ENCODE data around the gene GCGR. TPM values are rescaled to one million over a fixed set of nuclear protein-coding genes. Genes with fewer than 3 reads are reported as not detected.

GCGR gene
- total RNA-seq, result not detected in 2 replicates
- long read RNA-seq, result 0 reads

GRCh38 chr17:81803728-81804558 is at the start of gene GCGR:
TSS of gene GCGR (plus strand) at chr17:81804150. CDS start at chr17:81809019, 4,869 bp downstream.
- no peaks in the 10 kb centered on the region for H3K4me1 Mint-ChIP-seq
- peaks cover 87% of the 10 kb centered on the region for H3K27me3 Mint-ChIP-seq (ENCODE audit: low read depth)
- TF ChIP-seq, protein P1, sequence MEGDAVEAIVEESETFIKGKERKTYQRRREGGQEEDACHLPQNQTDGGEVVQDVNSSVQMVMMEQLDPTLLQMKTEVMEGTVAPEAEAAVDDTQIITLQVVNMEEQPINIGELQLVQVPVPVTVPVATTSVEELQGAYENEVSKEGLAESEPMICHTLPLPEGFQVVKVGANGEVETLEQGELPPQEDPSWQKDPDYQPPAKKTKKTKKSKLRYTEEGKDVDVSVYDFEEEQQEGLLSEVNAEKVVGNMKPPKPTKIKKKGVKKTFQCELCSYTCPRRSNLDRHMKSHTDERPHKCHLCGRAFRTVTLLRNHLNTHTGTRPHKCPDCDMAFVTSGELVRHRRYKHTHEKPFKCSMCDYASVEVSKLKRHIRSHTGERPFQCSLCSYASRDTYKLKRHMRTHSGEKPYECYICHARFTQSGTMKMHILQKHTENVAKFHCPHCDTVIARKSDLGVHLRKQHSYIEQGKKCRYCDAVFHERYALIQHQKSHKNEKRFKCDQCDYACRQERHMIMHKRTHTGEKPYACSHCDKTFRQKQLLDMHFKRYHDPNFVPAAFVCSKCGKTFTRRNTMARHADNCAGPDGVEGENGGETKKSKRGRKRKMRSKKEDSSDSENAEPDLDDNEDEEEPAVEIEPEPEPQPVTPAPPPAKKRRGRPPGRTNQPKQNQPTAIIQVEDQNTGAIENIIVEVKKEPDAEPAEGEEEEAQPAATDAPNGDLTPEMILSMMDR (conservative IDR thresholded peaks at IDR 0.05), result no peak
- no peak within 1 kb of the TSS for H3K27ac Mint-ChIP-seq (ENCODE audit: unreplicated experiment)
- DNase-seq (ENCODE audit: low read depth, low spot score), result no peak
- H3K4me3 Mint-ChIP-seq, result no peak within 1 kb of the TSS
- no peaks in the 10 kb centered on the region for H3K9me3 Mint-ChIP-seq
- H3K36me3 Mint-ChIP-seq (ENCODE audit: low read depth), result no peaks in the 10 kb centered on the region

- Mint-ChIP-seq H3K9me3 (no peaks in the 10 kb centered on the region), H3K36me3 (ENCODE audit: low read depth) (no peaks in the 10 kb centered on the region), H3K4me1 (no peaks in the 10 kb centered on the region), H3K27ac (ENCODE audit: unreplicated experiment) (no peak overlapping the region), H3K4me3 (no peak overlapping the region), H3K27me3 (ENCODE audit: low read depth) (no peaks in the 10 kb centered on the region)
- TF ChIP-seq, protein P1 (conservative IDR thresholded peaks at IDR 0.05), result no peak
- DNase-seq (ENCODE audit: low read depth, low spot score), result no peak
These were observed 11.0 kb upstream of the GCGR start for GRCh38 chr17:81792675-81793615.

DNA sequence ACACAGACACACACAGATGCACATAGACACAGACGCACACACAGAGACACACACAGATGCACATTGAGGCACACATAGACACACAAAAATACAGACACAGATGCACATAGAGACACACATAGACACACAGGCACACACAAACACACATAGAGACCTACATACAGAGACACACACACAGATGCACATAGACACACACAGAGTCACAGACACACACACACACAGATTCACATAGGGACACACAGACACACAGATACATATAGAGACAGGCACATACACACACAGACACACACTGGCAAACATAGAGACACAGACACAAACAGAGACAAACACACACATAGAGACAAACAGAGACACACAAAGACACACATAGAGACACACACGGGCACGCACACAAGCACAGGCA is 9.9 kb upstream of the GCGR start:
- Mint-ChIP-seq H3K4me1 (no peaks in the 10 kb centered on the region), H3K27ac (ENCODE audit: unreplicated experiment) (no peak overlapping the region)

GRCh38 chr17:81794509-81794908 is 9.4 kb upstream of the GCGR start:
- DNase-seq (ENCODE audit: low read depth, low spot score), result no peak
- Mint-ChIP-seq H3K27ac (ENCODE audit: unreplicated experiment) (no peak overlapping the region), H3K27me3 (ENCODE audit: low read depth) (peaks cover 5% of the 10 kb centered on the region), H3K4me3 (no peak overlapping the region), H3K4me1 (no peaks in the 10 kb centered on the region), H3K36me3 (ENCODE audit: low read depth) (no peaks in the 10 kb centered on the region), H3K9me3 (no peaks in the 10 kb centered on the region)
- TF ChIP-seq, protein P1 (conservative IDR thresholded peaks at IDR 0.05), result no peak

More for the DNA sequence above, 9.9 kb upstream of the GCGR start:
- Mint-ChIP-seq H3K27me3 (ENCODE audit: low read depth) (peaks cover under 1% of the 10 kb centered on the region), H3K4me3 (no peak overlapping the region), H3K9me3 (no peaks in the 10 kb centered on the region), H3K36me3 (ENCODE audit: low read depth) (no peaks in the 10 kb centered on the region)
- TF ChIP-seq, protein P1 (conservative IDR thresholded peaks at IDR 0.05), result no peak
- DNase-seq (ENCODE audit: low read depth, low spot score), result no peak

DNA sequence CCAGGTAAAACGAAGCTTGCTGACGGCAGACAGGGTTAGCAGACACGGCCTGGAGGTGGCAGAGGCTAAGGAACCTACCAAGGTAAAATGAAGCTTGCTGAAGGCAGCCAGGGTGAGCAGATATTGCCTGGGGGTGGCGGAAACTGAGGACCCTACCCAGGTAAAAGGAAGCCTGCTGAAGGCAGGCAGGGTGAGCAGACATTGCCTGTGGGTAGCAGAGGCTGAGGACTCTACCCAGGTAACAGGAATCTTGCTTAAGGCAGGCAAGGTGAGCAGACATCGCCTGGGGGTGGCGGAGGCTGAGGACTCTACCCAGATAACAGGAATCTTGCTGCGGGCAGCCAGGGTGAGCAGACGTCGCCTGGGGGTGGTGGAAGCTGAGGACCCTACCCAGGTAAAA is 2.6 kb upstream of the GCGR start:
- TF ChIP-seq, protein P1 (conservative IDR thresholded peaks at IDR 0.05), result no peak
- no peak overlapping the region for H3K4me3 Mint-ChIP-seq

More for the DNA sequence above, 2.6 kb upstream of the GCGR start:
- Mint-ChIP-seq H3K27me3 (ENCODE audit: low read depth) (peaks cover 62% of the 10 kb centered on the region), H3K36me3 (ENCODE audit: low read depth) (no peaks in the 10 kb centered on the region), H3K27ac (ENCODE audit: unreplicated experiment) (no peak overlapping the region), H3K4me1 (no peaks in the 10 kb centered on the region), H3K9me3 (no peaks in the 10 kb centered on the region)
- DNase-seq (ENCODE audit: low read depth, low spot score), result no peak
